OCI-LY1 (cell line): Measurements from ENCODE around the gene SPG11.

Experiments used
- H2AFZ ChIP-seq: fragments of 200-600 bp; sonication (generic), shearing (Covaris generic); 2 replicates; pipeline ENCODE4 v1.6.0; 2014; ENCODE audit warnings: antibody characterized with exemption, mild to moderate bottlenecking, low read length
- H3F3A ChIP-seq: fragments of 200-600 bp; sonication (generic), shearing (Covaris generic); 2 replicates; pipeline ENCODE4 v1.6.0; 2014; ENCODE audit warnings: mild to moderate bottlenecking, antibody characterized with exemption, low read length, moderate library complexity; ENCODE audit not compliant: insufficient read depth
- H3K27ac ChIP-seq: fragments of 200-600 bp; sonication (generic); 2 replicates; pipeline ENCODE4 v1.5.1; 2014; ENCODE audit warnings: low read length, mixed run types, mild to moderate bottlenecking, low read depth; ENCODE audit not compliant: poor library complexity, severe bottlenecking
- H3K27me3 ChIP-seq: fragments of 200-600 bp; sonication (generic); 2 replicates; pipeline ENCODE4 v1.6.0; 2014; ENCODE audit warnings: antibody characterized with exemption, mild to moderate bottlenecking, low read length, moderate library complexity; ENCODE audit not compliant: insufficient read depth
- H3K36me3 ChIP-seq: fragments of 200-600 bp; sonication (generic); 2 replicates; pipeline ENCODE4 v1.6.1; 2014; ENCODE audit warnings: mild to moderate bottlenecking, antibody characterized with exemption, low read length, moderate library complexity, mixed read lengths; ENCODE audit not compliant: insufficient read depth
- H3K4me1 ChIP-seq: fragments of 200-600 bp; sonication (generic); 2 replicates; pipeline ENCODE4 v1.5.1; 2014; ENCODE audit warnings: mild to moderate bottlenecking, low read length, moderate library complexity; ENCODE audit not compliant: insufficient read depth, severe bottlenecking
- H3K4me2 ChIP-seq: fragments of 200-600 bp; sonication (generic), shearing (Covaris generic); 2 replicates; pipeline ENCODE4 v1.6.1; 2014; ENCODE audit warnings: low read length
- H3K4me3 ChIP-seq: fragments of 200-600 bp; sonication (generic); 2 replicates; pipeline ENCODE4 v1.5.1; 2014; ENCODE audit warnings: low read length, low read depth, mild to moderate bottlenecking, mixed read lengths; ENCODE audit not compliant: poor library complexity, severe bottlenecking
- H3K79me2 ChIP-seq: fragments of 200-600 bp; shearing (Covaris generic); 2 replicates; pipeline ENCODE4 v1.6.1; 2016; ENCODE audit warnings: mixed run types, low read length, mixed read lengths; ENCODE audit not compliant: insufficient read depth
- H3K9ac ChIP-seq: fragments of 200-600 bp; sonication (generic), shearing (Covaris generic); 2 replicates; pipeline ENCODE4 v1.6.1; 2014; ENCODE audit warnings: mild to moderate bottlenecking, low read length, mixed read lengths
- H3K9me2 ChIP-seq: fragments of 200-600 bp; sonication (generic), shearing (Covaris generic); 2 replicates; pipeline ENCODE4 v1.6.1; 2014; ENCODE audit warnings: low read depth, mild to moderate bottlenecking, low read length, mixed read lengths
- H3K9me3 ChIP-seq: fragments of 200-600 bp; shearing (Covaris generic); 2 replicates; pipeline ENCODE4 v1.6.1; 2014; ENCODE audit warnings: low read length, mixed read lengths
- H4K20me1 ChIP-seq: fragments of 200-600 bp; sonication (generic), shearing (Covaris generic); 2 replicates; pipeline ENCODE4 v1.6.0; 2016; ENCODE audit warnings: mild to moderate bottlenecking, low read length; ENCODE audit not compliant: insufficient read depth
- CTCF ChIP-seq: fragments of 200-600 bp; sonication (generic), shearing (Covaris generic); IDR thresholded peaks from 2 replicates; pipeline ENCODE4 v1.5.1; 2017; ENCODE audit warnings: mild to moderate bottlenecking, antibody characterized with exemption, low read length, moderate library complexity, mixed read lengths
- EZH2 ChIP-seq: fragments of 200-600 bp; sonication (generic), shearing (Covaris generic); IDR thresholded peaks from 2 replicates; pipeline ENCODE4 v1.8.0; 2017; ENCODE audit warnings: borderline replicate concordance, mixed run types, mild to moderate bottlenecking, antibody characterized with exemption, low read length, moderate library complexity, mixed read lengths

SPG11 gene

DNA sequence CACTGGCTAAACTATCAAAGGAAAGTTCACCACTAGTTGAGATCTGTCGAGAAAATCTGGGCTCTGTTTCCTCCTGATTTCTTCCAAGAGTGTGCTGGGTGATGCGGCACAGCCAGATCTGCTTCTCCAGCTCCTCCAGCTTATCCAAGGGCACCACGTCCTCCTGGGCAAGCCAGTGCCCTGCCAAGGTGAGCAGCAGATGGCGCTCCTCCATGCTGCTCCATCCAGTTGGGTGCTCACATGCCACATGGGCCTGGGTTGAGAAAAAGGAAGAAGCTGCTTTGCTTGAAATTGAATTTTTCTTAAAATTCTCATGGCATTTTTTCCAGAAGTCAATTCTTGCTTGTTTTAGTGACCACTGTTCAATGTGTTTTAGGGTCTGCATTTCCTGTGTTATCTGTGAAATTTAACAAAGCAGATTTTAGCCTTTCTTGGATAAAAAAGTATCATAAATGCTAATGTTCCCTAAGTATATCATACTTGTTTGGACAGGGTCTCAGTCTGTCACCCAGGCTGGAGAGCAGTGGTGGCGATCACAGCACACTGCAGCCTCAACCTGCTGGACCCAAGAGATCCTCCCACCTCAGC, 79.2 kb downstream of the SPG11 start:
- Histone ChIP-seq H3K27ac (no peak overlapping the region), H3K4me1 (no peaks in the 10 kb centered on the region), H3K27me3 (no peaks in the 10 kb centered on the region), H3K9me3 (no peaks in the 10 kb centered on the region), H3K4me3 (no peak overlapping the region), H3K9ac (no peak overlapping the region), H2AFZ (no peak overlapping the region), H3F3A (no peaks in the 10 kb centered on the region), H3K36me3 (peaks cover 75% of the 10 kb centered on the region), H3K9me2 (no peaks in the 10 kb centered on the region), H4K20me1 (no peaks in the 10 kb centered on the region), H3K79me2 (no peaks in the 10 kb centered on the region), H3K4me2 (no peak overlapping the region)
- no peak for TF ChIP-seq EZH2
- TF ChIP-seq CTCF: peak; percentile 76

DNA sequence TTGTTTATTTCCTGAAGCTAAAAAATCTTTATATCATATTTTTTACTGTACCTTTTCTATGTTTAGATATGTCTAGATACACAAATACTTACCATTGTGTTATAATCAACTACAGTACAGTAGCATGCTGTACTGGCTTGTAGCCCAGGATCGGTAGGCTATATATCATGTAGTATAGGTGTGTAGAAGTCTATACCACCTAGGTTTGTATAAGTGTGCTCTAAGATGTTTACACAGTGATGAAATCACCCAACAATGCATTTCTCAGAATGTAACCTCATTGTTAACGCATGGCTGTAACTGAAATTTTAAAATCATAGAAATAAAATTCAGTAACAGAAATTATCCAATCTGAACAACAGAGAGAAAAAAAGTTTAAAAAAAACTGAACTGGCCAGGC, 83.4 kb downstream of the SPG11 start:
- Histone ChIP-seq H3K9me3 (no peaks in the 10 kb centered on the region), H3K27ac (no peak overlapping the region), H3K9me2 (no peaks in the 10 kb centered on the region), H4K20me1 (no peaks in the 10 kb centered on the region), H3K79me2 (no peaks in the 10 kb centered on the region), H3K4me1 (no peaks in the 10 kb centered on the region), H3K9ac (no peak overlapping the region), H3K4me3 (no peak overlapping the region), H3K4me2 (no peak overlapping the region), H3F3A (no peaks in the 10 kb centered on the region), H3K36me3 (peaks cover 46% of the 10 kb centered on the region), H2AFZ (no peak overlapping the region), H3K27me3 (no peaks in the 10 kb centered on the region)
- TF ChIP-seq CTCF (no peak), EZH2 (no peak)

DNA sequence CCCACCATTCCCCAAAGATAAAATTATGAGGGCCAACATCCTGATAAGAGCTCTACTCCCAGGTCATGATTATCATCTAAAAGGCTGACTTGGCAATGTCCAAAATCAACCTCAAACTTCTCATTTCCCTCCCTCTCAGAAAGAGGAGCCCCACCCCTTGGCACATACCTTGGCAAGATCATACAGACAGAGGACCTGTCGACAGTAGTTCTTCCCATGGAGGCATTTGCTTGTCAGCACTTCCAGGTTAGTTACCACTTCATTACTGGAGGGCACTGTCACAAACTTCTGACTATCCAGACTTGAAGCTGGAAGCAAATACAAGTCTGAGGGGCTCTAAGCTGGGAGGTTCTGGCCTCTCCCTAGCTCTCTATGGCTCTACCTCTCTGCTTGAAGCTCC, 88.7 kb downstream of the SPG11 start:
- no peak overlapping the region for H3K27ac ChIP-seq
- H3K36me3 ChIP-seq: peaks cover 32% of the 10 kb centered on the region
- no peak overlapping the region for H2AFZ ChIP-seq
- H3K79me2 ChIP-seq: no peaks in the 10 kb centered on the region
- no peaks in the 10 kb centered on the region for H3K27me3 ChIP-seq
- no peaks in the 10 kb centered on the region for H3K9me2 ChIP-seq
- no peak overlapping the region for H3K4me3 ChIP-seq
- H3F3A ChIP-seq: no peaks in the 10 kb centered on the region
- H3K9ac ChIP-seq: no peak overlapping the region
- no peak overlapping the region for H3K4me2 ChIP-seq
- H4K20me1 ChIP-seq: no peaks in the 10 kb centered on the region
- no peaks in the 10 kb centered on the region for H3K4me1 ChIP-seq
- H3K9me3 ChIP-seq: 0 out of 2 replicates have a peak, but pooled peaks cover 3% of the 10 kb centered on the region
- TF ChIP-seq EZH2 (no peak), CTCF (no peak)
